Posterior vena cava (tissue), 2 donors: ENCODE results near the gene MAVS. TPM values are rescaled to one million over a fixed set of nuclear protein-coding genes. Genes with fewer than 3 reads are reported as not detected.

ENCODE experiments used
- DNase-seq: peaks from one replicate; pipeline ENCODE4 v3.0.0-alpha.2; 2020; ENCODE audit warnings: low spot score
- intact Hi-C, 2 donors: fragments of 100-400 bp; cut with DNase I; formaldehyde crosslinking; loops; one replicate each; pipeline versions ENCODE4 v1.14.1 to v1.14.2; 2022 to 2023
- microRNA-seq, 2 donors: library from miRNA; unstranded; fragments of <30 nt; microRNA quantifications; one replicate each; pipeline ENCODE4 v1.2.0, GENCODE V29; 2020 to 2021; ENCODE audit warnings: borderline microRNAs expressed in 2 of 2
- total RNA-seq, 2 donors: library from RNA; stranded (reverse); fragmentation: NEBNext Ultra II Directional; extraction: Animal tissue kit (Norgen Biotek cat#: 25700); gene quantifications; one replicate each; pipeline ENCODE4 v1.2.1, GENCODE V29; 2021
- donor health status: DM: yes; HTN: yes; CAD: no.
- donor health status: DM: yes; HTN: yes; CAD: no.

MAVS gene
- total RNA-seq, 2 donors from 2014 or later = 26.2 to 27.1 TPM

GRCh38 chr20:3924304-3925112, 77.9 kb downstream of the MAVS start:
- intact Hi-C loops = no loop called here
- peak; percentile 84 for DNase-seq

GRCh38 chr20:3925113-3925695, 78.6 kb downstream of the MAVS start:
- intact Hi-C loops = no loop called here
- DNase-seq = no peak

Small RNA genes lying within 50 kb of the gene (microRNA-seq; reads per million reads assigned to microRNA genes)
- gene MIR103A2 = 0 reads per million in 2 donors
- 0 reads per million in 2 donors for gene MIR103B2

Other genes starting within 250 kb of the MAVS start
- gene GFRA4, start 183.4 kb upstream of the MAVS start, total RNA-seq = not detected
- 10 to 100 TPM; 52.0 to 70.3 TPM for gene ADAM33, start 164.8 kb upstream of the MAVS start, total RNA-seq
- 10 to 100 TPM; 12.6 to 41.1 TPM for gene SIGLEC1, start 134.2 kb upstream of the MAVS start, total RNA-seq
- gene HSPA12B, start 114.1 kb upstream of the MAVS start, total RNA-seq = 10 to 100 TPM; 18.0 to 18.5 TPM
- 10 to 100 TPM; 14.6 to 20.2 TPM for gene ADISSP, start 79.1 kb upstream of the MAVS start, total RNA-seq
- not detected for gene SPEF1, start 65.4 kb upstream of the MAVS start, total RNA-seq
- gene CENPB, start 60.1 kb upstream of the MAVS start, total RNA-seq = 100 to 1,000 TPM in 1 of 2 donors, 10 to 100 TPM in 1; 97.4 to 119 TPM
- 10 to 100 TPM; 24.0 to 24.2 TPM for gene CDC25B, start 50.5 kb upstream of the MAVS start, total RNA-seq
- 10 to 100 TPM in 1 of 2 donors, 1 to 10 TPM in 1; 8.8 to 11.2 TPM for gene AP5S1, start 26.3 kb upstream of the MAVS start, total RNA-seq
- gene PANK2, start 42.6 kb downstream of the MAVS start, total RNA-seq = 10 to 100 TPM; 27.0 to 31.5 TPM
- 10 to 100 TPM; 14.3 to 16.2 TPM for gene RNF24, start 168.7 kb downstream of the MAVS start, total RNA-seq